Transverse colon (tissue), 4 donors: ENCODE results near the gene PTPRE. TPM values are rescaled to one million over a fixed set of nuclear protein-coding genes. Genes with fewer than 3 reads are reported as not detected.

Experiments
- DNase-seq: peaks from one replicate; pipeline ENCODE4 v3.0.0-alpha.2; 2019
- H3K27ac ChIP-seq, 4 donors: fragments of 200-600 bp; sonication (generic); 2 replicates each; pipeline ENCODE4 v1.5.1; 2016 to 2018; ENCODE audit warnings: inconsistent platforms in 4 of 4
- H3K27me3 ChIP-seq: fragments of 200-600 bp; sonication (generic); 2 replicates; pipeline ENCODE4 v1.5.1; 2017; ENCODE audit warnings: inconsistent platforms
- H3K36me3 ChIP-seq, 4 donors: fragments of 200-600 bp; sonication (generic); 2 replicates each; pipeline ENCODE4 v1.5.1; 2017 to 2019; ENCODE audit warnings: inconsistent platforms in 4 of 4
- H3K4me1 ChIP-seq, 4 donors: fragments of 200-600 bp; sonication (generic); 2 replicates each; pipeline ENCODE4 v1.5.1; 2017 to 2020; ENCODE audit warnings: inconsistent platforms in 4 of 4
- H3K4me3 ChIP-seq, 4 donors: fragments of 200-600 bp; sonication (generic); 1 replicate in 1 of 4; 2 replicates in 3 of 4; pipeline versions ENCODE4 v1.5.1 to v1.6.1; 2017 to 2019; ENCODE audit warnings: inconsistent platforms in 4 of 4
- H3K9me3 ChIP-seq, 2 donors: fragments of 200-600 bp; sonication (generic); 2 replicates each; pipeline ENCODE4 v1.5.1; 2017 to 2019; ENCODE audit warnings: inconsistent platforms in 2 of 2
- CTCF ChIP-seq, 5 experiments: fragments of 200-600 bp in 3 of 5; fragments of 450-650 bp in 2 of 5; sonication (generic) in 3 of 5; IDR thresholded peaks; 1 replicate in 2 of 5; 2 replicates in 3 of 5; pipeline ENCODE4 v1.5.1; 2016 to 2017; ENCODE audit warnings: antibody characterized with exemption in 5 of 5, inconsistent platforms in 3 of 5, mild to moderate bottlenecking in 2 of 5, moderate library complexity in 1 of 5
- EP300 ChIP-seq: sonication (generic); formaldehyde crosslinking; IDR thresholded peaks from one replicate; pipeline ENCODE4 v1.6.1; 2017; ENCODE audit warnings: antibody characterized with exemption, low read depth
- POLR2A ChIP-seq: fragments of 450-650 bp; IDR thresholded peaks from one replicate; pipeline ENCODE4 v1.6.1; 2016; ENCODE audit warnings: antibody characterized with exemption, mild to moderate bottlenecking, moderate library complexity
- POLR2AphosphoS5 ChIP-seq, 3 donors: sonication (generic); formaldehyde crosslinking; IDR thresholded peaks; one replicate each; pipeline ENCODE4 v1.6.1; 2016; ENCODE audit warnings: antibody characterized with exemption in 3 of 3
- WGBS, 2 donors: methylation state at CpG; one replicate each; pipeline ENCODE4 v1.1.5; 2018; ENCODE audit warnings: low coverage in 1 of 2; 5-methylcytosine and 5-hydroxymethylcytosine counted together
- in situ Hi-C, 4 donors: fragments of 200-750 bp; cut with MboI; loops; one replicate each; pipeline versions ENCODE4 v1.15.0 to v1.15.1; 2017; ENCODE audit warnings: low sequenced_read_pairs in 3 of 4, low pct_ligation_motif_present in 1 of 4, low pct_unique_long_range_greater_than_20kb in 1 of 4
- intact Hi-C: fragments of 100-400 bp; cut with DNase I; formaldehyde crosslinking; loops from one replicate; pipeline ENCODE4 v1.15.1; 2023; ENCODE audit warnings: low total_unique reads
- total RNA-seq, 4 donors: library from RNA; depleted of rRNA; stranded (reverse); fragments of >200 nt; gene quantifications; one replicate each; pipeline ENCODE4 v1.1.0, GENCODE V29; 2016

PTPRE gene
- total RNA-seq = 10 to 100 TPM; 25.7 to 43.6 (median 26.7) TPM

- DNase-seq = peak; percentile 83
- no peaks in the 10 kb centered on the region for H3K27me3 ChIP-seq
- H3K9me3 ChIP-seq = no peaks in the 10 kb centered on the region
- H3K4me3 ChIP-seq = peak within 1 kb of the TSS; percentile 44 to 85 (median 80)
- intact Hi-C loops (loop anchor here (2.0 kb wide), 1 partner anchor 104 kb away; no protein-coding TSS in a partner anchor), in situ Hi-C loops (loop anchor here in 3 of 4 donors (10.0 to 25.0 kb wide), 3 partner anchors 106 to 168 kb away; no protein-coding TSS in a partner anchor)
- peak within 1 kb of the TSS; percentile 85 to 95 (median 92) for H3K27ac ChIP-seq
- peaks cover 0 to 42% (median 29%) of the 10 kb centered on the region in 4 donors for H3K4me1 ChIP-seq
- H3K36me3 ChIP-seq = no peaks in the 10 kb centered on the region
- peak in 2 of 3 donors; percentile 76 to 79 for TF ChIP-seq POLR2AphosphoS5 (IDR thresholded peaks at IDR 0.05)
- TF ChIP-seq POLR2A = peak; percentile 68
- TF ChIP-seq EP300 = no peak
- peak; percentile 62 to 97 (median 84) for TF ChIP-seq CTCF (IDR thresholded peaks at IDR 0.05)
- 28% methylated on average over 17 of the region's 78 CpGs; no CpG with 5 or more reads in 1 of the 2 donors for WGBS, 2 donors
These were observed at the start of gene PTPRE for GRCh38 chr10:127906548-127907377. PTPRE (plus strand) TSS chr10:127907103; CDS start chr10:128040882, 133,779 bp downstream.

- Histone ChIP-seq H3K36me3 (no peaks in the 10 kb centered on the region), H3K4me3 (no peak overlapping the region), H3K27ac (no peak overlapping the region), H3K27me3 (no peaks in the 10 kb centered on the region), H3K4me1 (no peaks in the 10 kb centered on the region), H3K9me3 (no peaks in the 10 kb centered on the region)
- DNase-seq = no peak
- in situ Hi-C loops (no loop called here), intact Hi-C loops (no loop called here)
- WGBS, 2 donors = 82 to 90% methylated on average over 4 to 6 of the region's 6 CpGs
- TF ChIP-seq EP300 = no peak
These were observed 46.3 kb upstream of the PTPRE start for GRCh38 chr10:127860592-127860991.

GRCh38 chr10:127863231-127863825 is 43.6 kb upstream of the PTPRE start:
- Histone ChIP-seq H3K27ac (no peak overlapping the region), H3K36me3 (no peaks in the 10 kb centered on the region), H3K4me1 (no peaks in the 10 kb centered on the region), H3K27me3 (no peaks in the 10 kb centered on the region), H3K4me3 (no peak overlapping the region), H3K9me3 (no peaks in the 10 kb centered on the region)
- DNase-seq = no peak
- in situ Hi-C loops = no loop called here
- 91 to 93% methylated on average over 3 to 6 of the region's 6 CpGs for WGBS, 2 donors
- intact Hi-C loops = no loop called here
- TF ChIP-seq POLR2AphosphoS5 (IDR thresholded peaks at IDR 0.05) (no peak), POLR2A (no peak), CTCF (IDR thresholded peaks at IDR 0.05) (no peak), EP300 (no peak)

GRCh38 chr10:127866276-127867013 is 40.5 kb upstream of the PTPRE start:
- no peak for TF ChIP-seq POLR2AphosphoS5 (IDR thresholded peaks at IDR 0.05)
- TF ChIP-seq CTCF (IDR thresholded peaks at IDR 0.05) = no peak
- no peak for TF ChIP-seq EP300
- TF ChIP-seq POLR2A = no peak
- WGBS, 2 donors = 86 to 95% methylated on average over 4 to 8 of the region's 8 CpGs
- no peaks in the 10 kb centered on the region for H3K36me3 ChIP-seq
- intact Hi-C loops = no loop called here
- DNase-seq = no peak
- H3K27ac ChIP-seq = no peak overlapping the region
- in situ Hi-C loops = no loop called here
- H3K27me3 ChIP-seq = no peaks in the 10 kb centered on the region
- H3K9me3 ChIP-seq = peaks cover 0 to 5% of the 10 kb centered on the region in 2 donors
- H3K4me3 ChIP-seq = no peak overlapping the region
- no peaks in the 10 kb centered on the region for H3K4me1 ChIP-seq
